HK-2 (cell line): ENCODE measurements around the gene TTLL11.

Experiments used
- DNase-seq: peaks from one replicate; pipeline ENCODE4 v3.0.0-alpha.2; 2018; ENCODE audit not compliant: unreplicated experiment

TTLL11 gene

GRCh38 chr9:122092611-122093506 is at the start of gene TTLL11:
Gene TTLL11 (minus strand): TSS chr9:122093308. CDS start chr9:122093148, 160 bp downstream.
- peak; percentile 93 for DNase-seq

GRCh38 chr9:122141671-122142070 is 48.6 kb upstream of the TTLL11 start:
- no peak for DNase-seq

- no peak for DNase-seq
Measured at GRCh38 chr9:122140368-122141193, 47.5 kb upstream of the TTLL11 start.

GRCh38 chr9:122138560-122139268 is 45.6 kb upstream of the TTLL11 start:
- DNase-seq = no peak

- no peak for DNase-seq
Measured at GRCh38 chr9:122135529-122135859, 42.4 kb upstream of the TTLL11 start.

- DNase-seq = no peak
Measured at GRCh38 chr9:122134822-122135528, 41.9 kb upstream of the TTLL11 start.

- no peak for DNase-seq
Measured at GRCh38 chr9:122133984-122134535, 41.0 kb upstream of the TTLL11 start.

- no peak for DNase-seq
Measured at GRCh38 chr9:122133263-122133983, 40.3 kb upstream of the TTLL11 start.

GRCh38 chr9:122132539-122132938 is 39.4 kb upstream of the TTLL11 start:
- no peak for DNase-seq

- DNase-seq = no peak
Measured at GRCh38 chr9:122131401-122132001, 38.4 kb upstream of the TTLL11 start.

- DNase-seq = no peak
Measured at GRCh38 chr9:122130837-122131236, 37.7 kb upstream of the TTLL11 start.

GRCh38 chr9:122129969-122130368 is 36.9 kb upstream of the TTLL11 start:
- DNase-seq = no peak

GRCh38 chr9:122128969-122129343 is 35.8 kb upstream of the TTLL11 start:
- no peak for DNase-seq

- DNase-seq = no peak
Measured at GRCh38 chr9:122128007-122128968, 35.2 kb upstream of the TTLL11 start.

GRCh38 chr9:122127396-122127798 is 34.3 kb upstream of the TTLL11 start:
- no peak for DNase-seq

- DNase-seq = peak; percentile 68
Measured at GRCh38 chr9:122126331-122127261, 33.5 kb upstream of the TTLL11 start.

- peak; percentile 70 for DNase-seq
Measured at GRCh38 chr9:122125509-122126330, 32.6 kb upstream of the TTLL11 start.
